ENCODE measurements around the gene PIGX.

PIGX gene

DNA sequence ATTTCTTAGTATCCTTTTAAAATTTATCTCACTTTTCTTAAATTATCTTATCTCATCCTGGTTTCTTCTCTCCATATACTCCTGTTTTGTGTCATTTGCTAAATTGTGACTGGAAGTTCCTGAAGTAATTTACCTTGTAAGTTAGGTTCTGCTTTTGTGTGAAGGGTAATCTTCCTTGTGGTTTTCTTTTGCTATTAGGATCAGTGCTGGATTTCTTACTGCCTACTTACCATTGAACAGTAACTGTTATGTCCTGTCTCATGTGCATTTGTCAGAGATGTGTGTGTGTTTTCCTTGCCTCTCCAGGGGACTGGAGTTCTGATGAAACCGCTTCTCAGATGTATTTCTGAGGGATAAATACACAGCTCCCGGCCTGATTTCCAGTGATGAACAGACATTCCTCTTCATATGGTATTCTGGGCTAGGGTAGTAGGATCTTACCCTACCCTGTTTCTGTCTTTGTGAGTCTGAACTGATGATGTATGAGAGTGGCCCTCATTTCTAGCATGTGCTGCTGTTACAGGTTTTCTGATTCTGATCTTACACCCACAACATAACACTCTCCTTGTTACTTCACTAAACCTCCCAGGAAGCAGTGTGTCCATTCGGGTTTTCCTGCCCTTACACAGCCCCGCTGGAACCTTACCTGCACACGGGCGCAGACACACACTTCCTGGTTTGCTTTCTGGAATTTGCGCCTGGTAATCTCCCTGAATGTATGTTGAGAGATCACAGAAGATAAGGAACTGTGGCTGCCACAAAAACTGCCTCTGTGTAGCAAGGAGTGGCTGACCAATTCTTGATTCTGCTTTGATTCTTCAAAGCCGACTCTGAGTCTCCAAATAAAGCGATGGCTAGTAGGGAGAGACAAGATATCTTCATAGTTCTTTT is 42.2 kb downstream of the PIGX start:
- in situ Hi-C loops (cut with MboI; ENCODE audit: low sequenced_read_pairs), result no loop called here

DNA sequence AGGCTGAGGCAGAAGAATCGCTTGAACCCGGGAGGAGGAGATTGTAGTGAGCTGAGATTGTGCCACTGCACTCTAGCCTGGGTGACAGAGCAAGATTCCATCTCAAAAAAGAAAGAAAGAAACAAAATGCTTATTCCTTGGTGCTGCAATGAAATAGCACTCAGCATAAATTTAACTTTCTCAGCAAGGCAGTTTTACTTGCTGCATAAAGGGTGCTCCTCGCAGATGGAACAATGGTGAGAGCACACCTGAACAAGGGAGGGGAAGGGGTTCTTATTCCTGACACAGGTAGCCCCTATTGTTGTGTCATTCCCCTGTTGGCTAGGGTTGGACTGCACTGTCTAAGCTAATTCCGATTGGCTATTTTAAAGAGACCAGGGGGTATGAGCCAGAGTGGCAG is 44.6 kb downstream of the PIGX start:
- in situ Hi-C loops (cut with MboI; ENCODE audit: low sequenced_read_pairs), result no loop called here

DNA sequence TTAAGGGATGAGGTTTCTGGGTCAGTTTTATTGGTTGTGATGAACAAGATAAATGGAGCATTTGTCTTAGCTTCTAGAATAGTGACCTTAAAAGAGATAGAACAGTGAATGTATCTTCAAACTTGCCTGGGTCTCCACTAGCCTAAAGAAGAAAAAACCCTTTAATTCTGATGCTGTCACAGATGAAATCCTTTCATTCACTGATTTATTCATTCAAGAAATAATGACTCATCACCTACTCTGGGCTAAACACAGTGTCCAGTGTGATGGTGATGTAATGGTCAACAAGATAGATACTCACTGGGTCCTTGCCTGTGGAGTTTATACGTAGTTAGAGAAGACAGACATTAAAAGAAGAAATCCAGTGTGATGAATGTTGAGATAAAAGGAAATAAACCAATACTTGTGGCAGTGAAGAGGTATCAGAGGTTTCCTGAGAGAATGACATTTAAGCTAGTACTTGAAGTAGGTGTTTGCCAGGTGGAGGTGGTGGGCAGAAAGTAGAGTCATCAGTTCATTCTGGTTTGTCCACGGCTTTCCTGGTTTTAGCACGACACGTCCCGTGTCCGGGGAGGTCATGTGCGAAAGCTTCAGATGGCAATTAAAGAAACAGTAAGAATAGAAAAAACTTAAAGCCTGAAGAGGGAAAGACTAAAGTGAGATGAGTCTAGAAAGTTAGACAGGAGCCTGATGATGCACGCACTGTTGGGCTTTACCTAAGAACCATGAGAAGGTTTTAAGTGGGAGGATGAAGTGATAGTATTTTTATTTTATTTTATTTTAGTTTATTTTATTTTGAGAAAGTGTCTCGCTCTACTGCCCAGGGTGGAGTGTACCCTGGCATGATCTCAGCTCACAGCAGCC is 45.9 kb downstream of the PIGX start:
- in situ Hi-C loops (cut with MboI; ENCODE audit: low sequenced_read_pairs), result no loop called here

DNA sequence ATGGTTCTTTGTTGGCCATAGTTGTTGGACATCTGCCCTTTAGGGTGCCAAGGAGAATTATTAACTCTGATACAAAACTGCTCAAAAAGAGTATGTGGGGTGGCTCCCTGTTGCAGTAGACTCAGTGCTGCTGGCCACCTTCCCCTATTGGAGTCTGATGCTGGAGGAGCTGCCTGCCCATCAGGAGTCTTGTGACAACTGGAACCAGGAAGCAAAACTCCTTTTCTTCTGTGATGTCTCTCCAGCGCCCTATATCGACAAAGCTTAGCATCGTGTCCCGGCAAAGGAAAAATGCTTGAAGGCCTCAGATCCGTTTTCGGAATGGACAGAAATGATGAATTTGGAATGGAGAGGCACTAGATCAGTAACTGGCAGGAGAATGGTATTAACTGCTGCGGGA is 51.0 kb downstream of the PIGX start:
- in situ Hi-C loops (cut with MboI; ENCODE audit: low sequenced_read_pairs), result no loop called here

DNA sequence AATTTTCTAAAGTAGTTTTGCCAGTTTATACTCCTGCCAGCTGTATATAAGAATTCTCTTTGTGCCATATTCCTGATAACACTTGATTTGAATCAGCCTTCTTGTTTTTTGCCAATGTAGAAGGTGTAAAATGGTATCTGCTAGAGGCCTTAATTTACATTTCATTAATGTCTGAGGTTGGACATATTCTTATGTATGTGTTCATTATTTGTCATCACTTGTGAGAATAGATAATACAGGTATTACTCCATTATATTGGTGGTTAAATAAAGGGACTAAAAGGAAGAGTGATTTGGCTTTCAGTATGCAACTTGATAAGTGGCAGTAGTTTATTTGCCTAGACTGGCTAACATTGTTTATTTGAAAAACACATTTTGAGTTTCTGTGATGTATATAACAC is 53.3 kb downstream of the PIGX start:
- in situ Hi-C loops (cut with MboI; ENCODE audit: low sequenced_read_pairs), result no loop called here

DNA sequence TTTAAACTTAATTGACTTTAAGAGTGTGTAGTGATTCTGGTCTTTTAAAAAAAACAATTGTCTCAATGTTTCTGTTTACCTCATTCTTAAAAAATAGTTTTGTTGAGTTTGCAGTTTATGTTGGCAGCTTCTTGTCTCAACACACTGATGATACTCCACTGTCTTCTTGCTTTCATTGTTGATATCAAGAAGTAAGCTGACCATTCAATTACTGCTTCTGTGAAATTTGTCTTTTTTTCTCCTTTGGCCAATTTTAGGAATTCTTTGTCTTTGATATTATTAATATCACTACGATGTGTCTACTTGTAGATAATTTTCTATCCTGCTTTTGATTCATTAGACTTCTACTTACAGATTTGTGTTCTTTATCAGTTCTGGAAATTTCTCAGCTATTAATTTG is 58.9 kb downstream of the PIGX start:
- in situ Hi-C loops (cut with MboI; ENCODE audit: low sequenced_read_pairs), result no loop called here

DNA sequence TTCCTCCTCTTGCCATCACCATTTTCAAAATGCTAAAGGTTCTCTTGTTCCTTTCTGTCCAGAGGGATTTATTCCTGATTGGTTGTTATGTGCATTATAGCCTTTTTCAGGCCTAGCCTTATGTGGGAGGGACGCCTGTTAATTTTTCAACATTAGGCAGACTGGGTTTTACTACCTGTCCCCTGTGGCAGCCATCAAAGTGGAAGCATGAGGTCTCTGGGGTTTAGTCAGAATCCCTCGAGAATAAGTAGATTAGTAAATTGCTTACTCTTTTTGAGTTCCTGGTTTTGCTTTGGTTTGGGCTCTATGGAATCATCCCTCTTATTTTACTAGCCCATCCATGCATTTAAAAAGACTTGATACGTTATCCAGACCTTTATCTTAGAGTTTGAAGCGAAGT is 59.9 kb downstream of the PIGX start:
- in situ Hi-C loops (cut with MboI; ENCODE audit: low sequenced_read_pairs), result no loop called here

DNA sequence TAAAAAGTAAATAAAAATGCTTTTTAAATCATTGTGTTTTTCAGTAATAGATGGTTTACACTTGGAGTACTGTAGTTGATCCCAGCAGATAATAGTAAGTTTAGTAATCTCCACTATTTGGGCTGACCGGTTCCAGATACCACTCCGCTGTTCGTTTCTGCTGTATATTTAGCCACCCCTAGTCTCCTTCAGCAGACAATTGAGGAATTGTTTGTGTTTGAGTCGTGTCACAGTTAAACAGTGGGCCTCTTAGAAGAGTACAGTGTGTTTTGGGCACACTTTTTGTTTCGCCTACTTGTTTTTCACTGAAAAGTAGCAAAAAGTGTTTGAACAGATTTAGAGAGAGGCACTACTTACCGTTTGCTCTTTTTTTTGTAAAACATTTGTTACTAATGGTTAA is 60.7 kb downstream of the PIGX start:
- in situ Hi-C loops (cut with MboI; ENCODE audit: low sequenced_read_pairs), result no loop called here

DNA sequence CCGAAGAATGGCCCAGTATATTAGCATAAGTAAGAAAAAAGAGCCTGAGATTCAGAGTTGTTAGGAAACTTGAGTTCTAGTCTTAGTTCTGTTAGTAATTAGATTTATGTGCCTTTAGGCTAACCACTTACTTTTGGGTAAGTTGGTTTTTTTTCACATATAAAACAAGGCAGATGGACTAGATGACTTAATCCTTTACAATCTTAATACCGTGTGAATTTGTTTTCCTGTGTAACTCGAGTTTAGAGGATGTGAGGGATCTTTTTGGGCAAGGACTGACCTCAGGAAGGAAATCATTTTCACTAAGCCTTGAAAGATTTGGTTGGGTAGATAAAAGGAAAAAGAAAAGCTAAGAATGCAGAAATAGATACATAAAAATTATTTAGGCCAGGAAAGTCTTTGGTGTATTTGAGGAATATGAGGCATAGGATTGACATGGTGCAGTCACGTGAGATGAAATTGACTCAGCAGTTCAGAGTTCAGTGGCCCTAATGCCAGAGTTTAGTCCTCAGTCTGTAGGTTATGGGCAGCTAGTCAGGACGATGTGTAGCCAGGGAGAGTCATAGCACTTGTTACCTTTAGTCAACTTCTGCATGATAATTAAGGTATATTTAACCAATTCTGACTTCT is 62.1 kb downstream of the PIGX start:
- in situ Hi-C loops (cut with MboI; ENCODE audit: low sequenced_read_pairs), result no loop called here

DNA sequence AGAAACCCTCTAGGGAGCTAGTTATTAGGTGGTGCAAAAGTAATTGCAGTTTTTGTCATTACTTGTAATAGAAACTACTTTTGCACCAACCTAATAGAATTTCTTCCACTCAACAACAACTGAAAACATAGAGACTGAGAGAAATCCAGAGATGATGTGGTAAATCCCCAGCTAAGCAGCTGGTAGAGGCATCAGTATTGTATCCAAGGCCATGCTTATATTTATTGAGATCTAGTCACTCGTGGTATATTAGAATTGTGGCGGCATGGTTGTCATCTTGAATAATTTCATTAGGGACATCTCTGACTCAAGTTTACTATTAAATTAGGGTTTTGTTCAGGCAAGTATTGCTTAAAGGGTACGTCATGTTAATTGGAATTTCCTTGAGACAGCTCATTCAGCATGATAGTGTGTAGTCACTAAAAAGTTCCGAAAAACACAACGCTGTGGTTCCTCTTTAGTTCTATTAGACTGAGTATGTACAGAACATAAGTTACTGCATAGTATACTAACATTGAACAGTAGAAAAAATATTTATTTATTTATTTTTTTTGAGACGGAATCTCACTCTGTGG is 62.8 kb downstream of the PIGX start:
- in situ Hi-C loops (cut with MboI; ENCODE audit: low sequenced_read_pairs), result no loop called here

DNA sequence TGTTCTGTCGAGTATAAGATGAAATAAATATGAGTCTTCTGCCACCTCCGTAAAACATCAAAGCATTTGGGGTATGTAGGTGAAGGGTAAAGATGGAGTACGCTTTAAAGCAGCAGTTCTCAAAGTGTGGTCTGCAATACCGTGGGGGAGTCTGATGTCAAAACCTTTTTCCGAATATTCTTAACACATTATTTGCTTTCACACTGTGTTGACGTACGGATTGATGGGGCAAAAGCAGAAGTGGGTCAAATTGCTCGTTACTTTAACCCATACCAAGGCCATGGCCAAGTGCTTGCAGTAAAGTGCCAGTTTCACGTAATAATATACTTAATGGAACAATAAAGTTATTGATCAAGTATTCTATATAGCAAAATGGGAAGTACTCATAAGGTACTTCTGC is 63.8 kb downstream of the PIGX start:
- in situ Hi-C loops (cut with MboI; ENCODE audit: low sequenced_read_pairs), result no loop called here

DNA sequence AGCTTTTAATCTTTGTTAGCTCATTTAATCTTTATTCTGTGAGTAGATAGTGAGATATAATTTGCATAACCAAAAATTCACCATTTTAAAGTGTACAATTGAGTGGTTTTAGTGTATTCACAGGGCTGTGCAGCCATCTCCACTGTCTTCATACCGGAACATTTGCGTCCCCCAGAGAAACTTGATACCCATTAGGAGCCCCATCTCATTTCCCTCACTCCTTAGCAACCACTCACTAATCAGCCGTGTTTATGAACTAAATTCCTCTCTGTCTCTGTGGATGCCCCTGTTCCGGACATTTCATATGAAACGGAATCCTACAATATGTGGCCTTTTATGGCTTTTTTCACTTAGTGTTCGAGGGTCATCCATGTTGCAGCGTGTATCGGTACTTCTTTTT is 65.7 kb downstream of the PIGX start:
- in situ Hi-C loops (cut with MboI; ENCODE audit: low sequenced_read_pairs), result no loop called here

DNA sequence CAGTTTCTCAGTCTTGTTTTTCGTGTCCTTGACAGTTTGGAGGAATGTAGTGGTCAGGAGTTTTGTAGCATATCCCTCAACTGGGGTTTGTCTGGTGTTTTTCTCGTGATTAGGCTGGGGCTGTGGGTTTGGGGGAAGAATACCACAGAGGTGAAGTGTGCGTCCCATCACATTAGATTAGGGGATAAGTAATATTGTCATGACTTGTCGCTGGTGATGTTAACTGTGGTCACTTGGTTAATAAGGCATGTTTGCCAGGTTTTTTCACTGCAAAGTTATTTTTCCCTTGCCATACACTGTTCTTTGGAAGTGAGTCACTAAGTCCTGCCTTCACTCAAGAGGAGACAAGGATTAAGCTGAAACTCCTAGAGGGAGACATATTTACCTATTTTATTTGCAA is 66.6 kb downstream of the PIGX start:
- in situ Hi-C loops (cut with MboI; ENCODE audit: low sequenced_read_pairs), result no loop called here

DNA sequence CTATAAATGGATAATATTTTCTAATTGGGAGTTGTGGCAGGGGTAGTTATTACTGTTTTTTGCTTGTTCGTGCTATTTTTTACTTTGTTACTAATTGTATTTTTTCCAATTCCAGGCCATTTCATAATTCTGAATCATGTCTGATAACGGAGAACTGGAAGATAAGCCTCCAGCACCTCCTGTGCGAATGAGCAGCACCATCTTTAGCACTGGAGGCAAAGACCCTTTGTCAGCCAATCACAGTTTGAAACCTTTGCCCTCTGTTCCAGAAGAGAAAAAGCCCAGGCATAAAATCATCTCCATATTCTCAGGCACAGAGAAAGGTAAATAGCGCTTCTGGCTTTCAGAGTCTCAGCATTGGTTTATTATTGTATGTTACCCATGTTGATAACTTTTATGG is 70.3 kb downstream of the PIGX start:
- in situ Hi-C loops (cut with MboI; ENCODE audit: low sequenced_read_pairs), result no loop called here
